Stomach (tissue), 4 donors: Measurements from ENCODE around the gene ANKFN1.

ENCODE experiments used
- CTCF ChIP-seq, 7 experiments: fragments of 450-650 bp in 4 of 7; fragments of 200-600 bp in 3 of 7; sonication (generic) in 3 of 7; IDR thresholded peaks; one replicate each; pipeline ENCODE4 v1.5.1; 2016 to 2019; ENCODE audit warnings: antibody characterized with exemption in 7 of 7, control low read depth in 2 of 7, mild to moderate bottlenecking in 1 of 7
- POLR2A ChIP-seq, 4 donors: fragments of 450-650 bp; IDR thresholded peaks; one replicate each; pipeline ENCODE4 v1.6.1; 2016; ENCODE audit warnings: antibody characterized with exemption in 4 of 4, control low read depth in 2 of 4, mild to moderate bottlenecking in 1 of 4, moderate library complexity in 1 of 4
- POLR2AphosphoS5 ChIP-seq, 3 donors: sonication (generic); formaldehyde crosslinking; IDR thresholded peaks; one replicate each; pipeline ENCODE4 v1.6.1; 2016; ENCODE audit warnings: antibody characterized with exemption in 3 of 3

GRCh38 chr17:56206351-56206750, 53.1 kb downstream of the ANKFN1 start:
- TF ChIP-seq POLR2AphosphoS5 (IDR thresholded peaks at IDR 0.05), result no peak
- no peak for TF ChIP-seq CTCF (IDR thresholded peaks at IDR 0.05)
- no peak for TF ChIP-seq POLR2A (IDR thresholded peaks at IDR 0.05)
